ENCODE measurements around the gene DAB2. TPM values are rescaled to one million over a fixed set of nuclear protein-coding genes. Genes with fewer than 3 reads are reported as not detected.

Gene DAB2
- polyA plus RNA-seq, 1 donor from 2014 or later: 0.63 TPM

GRCh38 chr5:39417979-39418378 lies 6.8 kb downstream of the DAB2 start:
- Histone ChIP-seq H3K36me3 (ENCODE audit: insufficient read depth, low read length) (no peaks in the 10 kb centered on the region), H3K4me3 (ENCODE audit: low read length) (no peak overlapping the region), H2AFZ (ENCODE audit: low read depth, low read length) (no peak overlapping the region), H3K9me3 (ENCODE audit: low read length) (no peaks in the 10 kb centered on the region), H3K9ac (ENCODE audit: low read length) (no peak overlapping the region), H3K4me2 (ENCODE audit: low read length) (no peak overlapping the region), H3K27me3 (ENCODE audit: insufficient read depth, low read depth, low read length) (peaks cover 6% of the 10 kb centered on the region), H3K9me2 (ENCODE audit: insufficient read depth, low read length) (no peaks in the 10 kb centered on the region), H4K20me1 (ENCODE audit: insufficient read depth) (no peaks in the 10 kb centered on the region), H3K27ac (ENCODE audit: low read length) (no peak overlapping the region), H3F3A (ENCODE audit: insufficient read depth, low read length, poor library complexity, severe bottlenecking) (no peaks in the 10 kb centered on the region), H3K79me2 (replicated peaks; ENCODE audit: insufficient read depth, low read length) (no peaks in the 10 kb centered on the region)
- TF ChIP-seq EP300 (conservative IDR thresholded peaks at IDR 0.05; ENCODE audit: poor library complexity, severe bottlenecking) (no peak), POLR2AphosphoS5 (IDR thresholded peaks at IDR 0.05) (no peak), MXI1 (conservative IDR thresholded peaks at IDR 0.05; ENCODE audit: poor library complexity, severe bottlenecking) (no peak), REST (IDR thresholded peaks at IDR 0.05; ENCODE audit: borderline replicate concordance) (no peak), RAD21 (conservative IDR thresholded peaks at IDR 0.05) (no peak), TAF1 (IDR thresholded peaks at IDR 0.05; ENCODE audit: low read depth) (no peak), EZH2 (IDR thresholded peaks at IDR 0.05; ENCODE audit: borderline replicate concordance, insufficient read depth, low read length, poor library complexity, severe bottlenecking) (no peak), CTCF (IDR thresholded peaks at IDR 0.05; ENCODE audit: poor library complexity, severe bottlenecking) (no peak), SMC3 (conservative IDR thresholded peaks at IDR 0.05; ENCODE audit: poor library complexity) (no peak)

- Histone ChIP-seq H3K4me2 (ENCODE audit: low read length) (no peak overlapping the region), H3K27me3 (ENCODE audit: insufficient read depth, low read depth, low read length) (no peaks in the 10 kb centered on the region), H3K79me2 (replicated peaks; ENCODE audit: insufficient read depth, low read length) (no peaks in the 10 kb centered on the region), H3K9ac (ENCODE audit: low read length) (no peak overlapping the region), H3K36me3 (ENCODE audit: insufficient read depth, low read length) (no peaks in the 10 kb centered on the region), H3K27ac (ENCODE audit: low read length) (no peak overlapping the region), H2AFZ (ENCODE audit: low read depth, low read length) (no peak overlapping the region), H4K20me1 (ENCODE audit: insufficient read depth) (no peaks in the 10 kb centered on the region), H3K9me2 (ENCODE audit: insufficient read depth, low read length) (no peaks in the 10 kb centered on the region), H3K4me3 (ENCODE audit: low read length) (no peak overlapping the region), H3F3A (ENCODE audit: insufficient read depth, low read length, poor library complexity, severe bottlenecking) (no peaks in the 10 kb centered on the region), H3K9me3 (ENCODE audit: low read length) (no peaks in the 10 kb centered on the region)
- TF ChIP-seq RAD21 (conservative IDR thresholded peaks at IDR 0.05) (no peak), TAF1 (IDR thresholded peaks at IDR 0.05; ENCODE audit: low read depth) (no peak), CTCF (IDR thresholded peaks at IDR 0.05; ENCODE audit: poor library complexity, severe bottlenecking) (no peak), REST (IDR thresholded peaks at IDR 0.05; ENCODE audit: borderline replicate concordance) (no peak), MXI1 (conservative IDR thresholded peaks at IDR 0.05; ENCODE audit: poor library complexity, severe bottlenecking) (no peak), EZH2 (IDR thresholded peaks at IDR 0.05; ENCODE audit: borderline replicate concordance, insufficient read depth, low read length, poor library complexity, severe bottlenecking) (no peak), POLR2AphosphoS5 (IDR thresholded peaks at IDR 0.05) (no peak), SMC3 (conservative IDR thresholded peaks at IDR 0.05; ENCODE audit: poor library complexity) (no peak), EP300 (conservative IDR thresholded peaks at IDR 0.05; ENCODE audit: poor library complexity, severe bottlenecking) (no peak)
These were observed 9.6 kb downstream of the DAB2 start for GRCh38 chr5:39415201-39415600.
